Upper lobe of left lung (tissue), 4 donors: Measurements from ENCODE around the gene LAMB4.

Experiments
- CTCF ChIP-seq, 6 experiments: fragments of 450-650 bp in 4 of 6; fragments of 200-600 bp in 2 of 6; sonication (generic) in 2 of 6; IDR thresholded peaks; one replicate each; pipeline ENCODE4 v1.5.1; 2016 to 2019; ENCODE audit warnings: antibody characterized with exemption in 6 of 6
- EP300 ChIP-seq, 4 donors: sonication (generic); formaldehyde crosslinking; IDR thresholded peaks; one replicate each; pipeline ENCODE4 v1.5.1; 2017; ENCODE audit warnings: antibody characterized with exemption in 4 of 4, control low read depth in 2 of 4
- POLR2A ChIP-seq, 4 donors: fragments of 450-650 bp; IDR thresholded peaks; one replicate each; pipeline ENCODE4 v1.5.1; 2016 to 2017; ENCODE audit warnings: antibody characterized with exemption in 4 of 4, mild to moderate bottlenecking in 2 of 4
- POLR2AphosphoS5 ChIP-seq, 2 donors: sonication (generic); formaldehyde crosslinking; IDR thresholded peaks; one replicate each; pipeline ENCODE4 v1.5.1; 2017; ENCODE audit warnings: antibody characterized with exemption in 2 of 2

GRCh38 chr7:108122181-108122580, 8.0 kb downstream of the LAMB4 start:
- TF ChIP-seq CTCF (IDR thresholded peaks at IDR 0.05) (no peak), POLR2A (IDR thresholded peaks at IDR 0.05) (no peak), EP300 (IDR thresholded peaks at IDR 0.05) (no peak), POLR2AphosphoS5 (IDR thresholded peaks at IDR 0.05) (no peak)
